HepG2 (cell line): ENCODE measurements around the gene DISP1. TPM values are rescaled to one million over a fixed set of nuclear protein-coding genes. Genes with fewer than 3 reads are reported as not detected.

Source experiments
- ATRX ChIP-seq: sonication (generic); formaldehyde crosslinking; IDR thresholded peaks from 2 replicates; pipeline ENCODE4 v1.4.0; 2020; ENCODE audit warnings: missing genetic modification reagents, borderline replicate concordance
- ELF4 ChIP-seq: sonication (generic); formaldehyde crosslinking; IDR thresholded peaks from 2 replicates; pipeline ENCODE4 v1.5.0; 2020; ENCODE audit warnings: missing genetic modification reagents, mild to moderate bottlenecking, moderate library complexity, borderline replicate concordance
- GZF1 ChIP-seq: sonication (generic); formaldehyde crosslinking; IDR thresholded peaks from 2 replicates; pipeline ENCODE4 v1.5.1; 2020; ENCODE audit warnings: mild to moderate bottlenecking, missing genetic modification reagents
- KDM6A ChIP-seq: IDR thresholded peaks from 2 replicates; pipeline ENCODE4 v1.6.1; 2016; ENCODE audit warnings: low read depth
- MAZ ChIP-seq, 2 experiments: sonication (generic) in 1 of 2; formaldehyde crosslinking in 1 of 2; IDR thresholded peaks; 2 replicates each; pipeline versions ENCODE4 v1.5.0 to v1.6.1; 2012 to 2020; ENCODE audit warnings: low read depth in 2 of 2, mild to moderate bottlenecking in 2 of 2, borderline replicate concordance in 1 of 2, improper control_type of control experiment in 1 of 2, low read length in 1 of 2, missing genetic modification reagents in 1 of 2, moderate library complexity in 1 of 2
- NFATC3 ChIP-seq: sonication (generic); formaldehyde crosslinking; IDR thresholded peaks from 2 replicates; pipeline ENCODE4 v1.5.1; 2020; ENCODE audit warnings: mild to moderate bottlenecking, missing genetic modification reagents
- NFYB ChIP-seq: sonication (generic); formaldehyde crosslinking; IDR thresholded peaks from 2 replicates; pipeline ENCODE4 v1.4.0; 2020; ENCODE audit warnings: missing genetic modification reagents
- RBAK ChIP-seq: sonication (generic); formaldehyde crosslinking; IDR thresholded peaks from 2 replicates; pipeline ENCODE4 v1.5.1; 2020; ENCODE audit warnings: mild to moderate bottlenecking, missing genetic modification reagents
- SIX4 ChIP-seq: sonication (generic); formaldehyde crosslinking; IDR thresholded peaks from 2 replicates; pipeline ENCODE4 v1.4.0; 2020; ENCODE audit warnings: missing genetic modification reagents
- YY1 ChIP-seq: IDR thresholded peaks from 2 replicates; pipeline ENCODE4 v1.6.1; 2011; ENCODE audit warnings: low read length, low read depth, moderate library complexity, mild to moderate bottlenecking; ENCODE audit not compliant: insufficient read depth, insufficient replicate concordance
- ZNF382 ChIP-seq: sonication (generic); formaldehyde crosslinking; IDR thresholded peaks from 2 replicates; pipeline ENCODE4 v1.5.0; 2020; ENCODE audit warnings: missing genetic modification reagents, mild to moderate bottlenecking, borderline replicate concordance
- ZNF547 ChIP-seq: sonication (generic); formaldehyde crosslinking; IDR thresholded peaks from 2 replicates; pipeline ENCODE4 v1.5.1; 2020; ENCODE audit warnings: mild to moderate bottlenecking, missing genetic modification reagents
- ZNF552 ChIP-seq: sonication (generic); formaldehyde crosslinking; IDR thresholded peaks from 2 replicates; pipeline ENCODE4 v1.9.0; 2022; ENCODE audit warnings: missing genetic modification reagents, mild to moderate bottlenecking, borderline replicate concordance
- ZNF572 ChIP-seq: sonication (generic); formaldehyde crosslinking; IDR thresholded peaks from 2 replicates; pipeline ENCODE4 v1.5.1; 2020; ENCODE audit warnings: mild to moderate bottlenecking, missing genetic modification reagents
- ZNF790 ChIP-seq: sonication (generic); formaldehyde crosslinking; IDR thresholded peaks from 2 replicates; pipeline ENCODE4 v1.8.0; 2022; ENCODE audit warnings: missing genetic modification reagents, mild to moderate bottlenecking, borderline replicate concordance
- polyA plus RNA-seq, 8 experiments: library from polyadenylated mRNA; depleted of rRNA in 3 of 8; stranded (reverse) in 7 of 8; unstranded in 1 of 8; fragments of >200 nt; fragmentation: Illumina TruSeq in 4 of 8; extraction: Trizol in 4 of 8; gene quantifications; 2 replicates each; pipeline versions ENCODE4 v1.2.1 to v1.2.3, GENCODE V29; 2011 to 2016; ENCODE audit warnings: low read depth in 4 of 8, missing spikeins in 1 of 8, mixed read lengths in 1 of 8; ENCODE audit not compliant: insufficient read depth in 1 of 8
- total RNA-seq, 5 experiments: library from RNA; depleted of rRNA; stranded (reverse); fragments of >200 nt; fragmentation: Illumina TruSeq; extraction: Trizol; gene quantifications; 2 replicates each; pipeline ENCODE4 v1.2.3, GENCODE V29; 2016; ENCODE audit warnings: low read depth in 1 of 5
- TF ChIP-seq, protein P1 (sequence below): sonication (generic); formaldehyde crosslinking; IDR thresholded peaks from 2 replicates; pipeline ENCODE4 v1.8.0; 2022; ENCODE audit warnings: mild to moderate bottlenecking, missing genetic modification reagents, moderate library complexity
- TF ChIP-seq, protein P2 (sequence below): sonication (generic); formaldehyde crosslinking; IDR thresholded peaks from 2 replicates; pipeline ENCODE4 v1.4.0; 2020; ENCODE audit warnings: missing genetic modification reagents
- TF ChIP-seq, protein P3 (sequence below): sonication (generic); formaldehyde crosslinking; IDR thresholded peaks from 2 replicates; pipeline ENCODE4 v1.5.1; 2020; ENCODE audit warnings: mild to moderate bottlenecking, missing genetic modification reagents, borderline replicate concordance
- TF ChIP-seq, protein P4 (sequence below): sonication (generic); formaldehyde crosslinking; IDR thresholded peaks from 2 replicates; pipeline ENCODE4 v1.9.0; 2022; ENCODE audit warnings: low read depth, missing genetic modification reagents
- TF ChIP-seq, protein P5 (sequence below): sonication (generic); formaldehyde crosslinking; conservative IDR thresholded peaks from 2 replicates; pipeline ENCODE4 v1.5.0; 2020; ENCODE audit warnings: missing genetic modification reagents

Gene DISP1
- total and polyA plus RNA-seq, 2 of the 13 experiments (the other 11 are each of a cell fraction or from before 2014, with no cell fraction given) = 1.9 to 2.0 TPM

DNA sequence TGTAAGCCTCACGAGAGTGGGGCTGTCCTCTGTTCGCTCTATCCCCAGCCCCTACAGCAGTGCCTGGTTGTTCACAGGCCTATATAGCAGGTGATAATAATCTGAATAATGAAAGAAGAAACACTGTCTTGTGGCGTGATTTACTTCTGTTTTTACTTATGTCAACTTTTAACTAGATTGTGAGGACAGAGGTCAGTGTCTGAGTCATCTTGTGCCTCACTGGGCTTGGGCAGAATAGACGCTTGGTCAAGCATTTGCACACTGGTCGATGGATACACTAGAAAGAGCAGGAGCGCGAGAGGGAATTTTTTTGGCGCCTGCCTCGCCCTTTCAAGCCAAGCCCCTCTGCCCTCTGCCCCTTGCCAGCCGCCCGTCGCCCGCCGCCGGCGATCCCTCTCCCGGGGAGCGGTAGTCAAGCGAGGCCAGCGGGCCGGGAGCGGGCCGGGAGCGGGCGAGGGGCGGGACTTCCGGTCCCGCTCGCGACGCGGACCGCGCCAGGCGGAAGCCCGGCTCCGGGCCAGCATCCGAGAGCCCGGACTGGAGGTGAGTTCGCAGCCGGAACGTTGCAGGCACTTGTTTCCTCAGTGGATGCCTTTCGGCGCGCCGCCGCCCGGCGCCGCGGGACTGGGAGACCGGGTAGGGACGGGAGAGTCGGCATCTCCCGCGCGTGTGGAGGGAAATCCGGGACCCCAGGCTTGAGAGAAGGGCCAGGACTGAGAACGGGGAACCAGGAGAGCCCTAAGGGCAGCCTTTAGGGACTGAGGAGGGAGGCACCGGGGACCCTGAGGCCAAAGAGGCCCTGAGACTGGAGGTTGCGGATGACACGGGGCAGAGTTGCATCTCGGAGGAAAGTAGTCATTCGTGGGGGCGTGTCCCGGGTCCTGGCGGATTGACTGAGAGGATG lies at the start of gene DISP1 (continued):
- TF ChIP-seq, protein P1, sequence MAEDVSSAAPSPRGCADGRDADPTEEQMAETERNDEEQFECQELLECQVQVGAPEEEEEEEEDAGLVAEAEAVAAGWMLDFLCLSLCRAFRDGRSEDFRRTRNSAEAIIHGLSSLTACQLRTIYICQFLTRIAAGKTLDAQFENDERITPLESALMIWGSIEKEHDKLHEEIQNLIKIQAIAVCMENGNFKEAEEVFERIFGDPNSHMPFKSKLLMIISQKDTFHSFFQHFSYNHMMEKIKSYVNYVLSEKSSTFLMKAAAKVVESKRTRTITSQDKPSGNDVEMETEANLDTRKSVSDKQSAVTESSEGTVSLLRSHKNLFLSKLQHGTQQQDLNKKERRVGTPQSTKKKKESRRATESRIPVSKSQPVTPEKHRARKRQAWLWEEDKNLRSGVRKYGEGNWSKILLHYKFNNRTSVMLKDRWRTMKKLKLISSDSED (CRISPR knock-in tag) = no peak
- TF ChIP-seq RBAK (CRISPR knock-in tag) (no peak), KDM6A (no peak), NFYB (no peak), ATRX (CRISPR knock-in tag) (no peak), ZNF572 (CRISPR knock-in tag) (no peak), ZNF547 (0 out of 2 replicates have a peak, but pooled peaks have one; percentile 64), YY1 (peak; percentile 59), MAZ (IDR thresholded peaks at IDR 0.05; ENCODE audit: borderline replicate concordance, low read depth, low read length) (no peak), MAZ (CRISPR knock-in tag; IDR thresholded peaks at IDR 0.05; ENCODE audit: low read depth) (no peak), SIX4 (CRISPR knock-in tag) (no peak), ELF4 (CRISPR knock-in tag) (0 out of 2 replicates have a peak, but pooled peaks have one; percentile 35), GZF1 (CRISPR knock-in tag) (no peak), ZNF790 (CRISPR knock-in tag) (no peak), ZNF552 (no peak), ZNF382 (CRISPR knock-in tag) (no peak), NFATC3 (CRISPR knock-in tag) (peak; percentile 82; the same call in 1 of the 2 replicates)
- TF ChIP-seq, protein P2, sequence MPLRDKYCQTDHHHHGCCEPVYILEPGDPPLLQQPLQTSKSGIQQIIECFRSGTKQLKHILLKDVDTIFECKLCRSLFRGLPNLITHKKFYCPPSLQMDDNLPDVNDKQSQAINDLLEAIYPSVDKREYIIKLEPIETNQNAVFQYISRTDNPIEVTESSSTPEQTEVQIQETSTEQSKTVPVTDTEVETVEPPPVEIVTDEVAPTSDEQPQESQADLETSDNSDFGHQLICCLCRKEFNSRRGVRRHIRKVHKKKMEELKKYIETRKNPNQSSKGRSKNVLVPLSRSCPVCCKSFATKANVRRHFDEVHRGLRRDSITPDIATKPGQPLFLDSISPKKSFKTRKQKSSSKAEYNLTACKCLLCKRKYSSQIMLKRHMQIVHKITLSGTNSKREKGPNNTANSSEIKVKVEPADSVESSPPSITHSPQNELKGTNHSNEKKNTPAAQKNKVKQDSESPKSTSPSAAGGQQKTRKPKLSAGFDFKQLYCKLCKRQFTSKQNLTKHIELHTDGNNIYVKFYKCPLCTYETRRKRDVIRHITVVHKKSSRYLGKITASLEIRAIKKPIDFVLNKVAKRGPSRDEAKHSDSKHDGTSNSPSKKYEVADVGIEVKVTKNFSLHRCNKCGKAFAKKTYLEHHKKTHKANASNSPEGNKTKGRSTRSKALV (CRISPR knock-in tag) = no peak; the same call in 1 of the 2 replicates
- TF ChIP-seq, protein P3, sequence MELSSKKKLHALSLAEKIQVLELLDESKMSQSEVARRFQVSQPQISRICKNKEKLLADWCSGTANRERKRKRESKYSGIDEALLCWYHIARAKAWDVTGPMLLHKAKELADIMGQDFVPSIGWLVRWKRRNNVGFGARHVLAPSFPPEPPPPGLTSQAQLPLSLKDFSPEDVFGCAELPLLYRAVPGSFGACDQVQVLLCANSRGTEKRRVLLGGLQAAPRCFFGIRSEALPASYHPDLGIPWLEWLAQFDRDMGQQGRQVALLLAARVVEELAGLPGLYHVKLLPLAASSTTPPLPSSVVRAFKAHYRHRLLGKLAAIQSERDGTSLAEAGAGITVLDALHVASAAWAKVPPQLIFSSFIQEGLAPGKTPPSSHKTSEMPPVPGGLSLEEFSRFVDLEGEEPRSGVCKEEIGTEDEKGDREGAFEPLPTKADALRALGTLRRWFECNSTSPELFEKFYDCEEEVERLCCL = no peak
- TF ChIP-seq, protein P4, sequence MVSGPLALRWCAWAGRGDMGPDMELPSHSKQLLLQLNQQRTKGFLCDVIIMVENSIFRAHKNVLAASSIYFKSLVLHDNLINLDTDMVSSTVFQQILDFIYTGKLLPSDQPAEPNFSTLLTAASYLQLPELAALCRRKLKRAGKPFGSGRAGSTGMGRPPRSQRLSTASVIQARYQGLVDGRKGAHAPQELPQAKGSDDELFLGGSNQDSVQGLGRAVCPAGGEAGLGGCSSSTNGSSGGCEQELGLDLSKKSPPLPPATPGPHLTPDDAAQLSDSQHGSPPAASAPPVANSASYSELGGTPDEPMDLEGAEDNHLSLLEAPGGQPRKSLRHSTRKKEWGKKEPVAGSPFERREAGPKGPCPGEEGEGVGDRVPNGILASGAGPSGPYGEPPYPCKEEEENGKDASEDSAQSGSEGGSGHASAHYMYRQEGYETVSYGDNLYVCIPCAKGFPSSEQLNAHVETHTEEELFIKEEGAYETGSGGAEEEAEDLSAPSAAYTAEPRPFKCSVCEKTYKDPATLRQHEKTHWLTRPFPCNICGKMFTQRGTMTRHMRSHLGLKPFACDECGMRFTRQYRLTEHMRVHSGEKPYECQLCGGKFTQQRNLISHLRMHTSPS (CRISPR knock-in tag) = 0 out of 2 replicates have a peak, but pooled peaks have one; percentile 21
- TF ChIP-seq, protein P5, sequence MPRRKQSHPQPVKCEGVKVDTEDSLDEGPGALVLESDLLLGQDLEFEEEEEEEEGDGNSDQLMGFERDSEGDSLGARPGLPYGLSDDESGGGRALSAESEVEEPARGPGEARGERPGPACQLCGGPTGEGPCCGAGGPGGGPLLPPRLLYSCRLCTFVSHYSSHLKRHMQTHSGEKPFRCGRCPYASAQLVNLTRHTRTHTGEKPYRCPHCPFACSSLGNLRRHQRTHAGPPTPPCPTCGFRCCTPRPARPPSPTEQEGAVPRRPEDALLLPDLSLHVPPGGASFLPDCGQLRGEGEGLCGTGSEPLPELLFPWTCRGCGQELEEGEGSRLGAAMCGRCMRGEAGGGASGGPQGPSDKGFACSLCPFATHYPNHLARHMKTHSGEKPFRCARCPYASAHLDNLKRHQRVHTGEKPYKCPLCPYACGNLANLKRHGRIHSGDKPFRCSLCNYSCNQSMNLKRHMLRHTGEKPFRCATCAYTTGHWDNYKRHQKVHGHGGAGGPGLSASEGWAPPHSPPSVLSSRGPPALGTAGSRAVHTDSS (CRISPR knock-in tag) = no peak
